ENCODE results near the gene CCM2L.

- no peak for TF ChIP-seq CTCF (IDR thresholded peaks at IDR 0.05)
- TF ChIP-seq POLR2A (IDR thresholded peaks at IDR 0.05): no peak
- no peak for TF ChIP-seq POLR2AphosphoS5 (IDR thresholded peaks at IDR 0.05; ENCODE audit: insufficient read depth in 1 of 2, low read depth in 1 of 2)
These were observed 9.6 kb downstream of the CCM2L start for GRCh38 chr20:32019563-32020463.
